SK-N-SH (cell line): ENCODE measurements around the gene PPIF. TPM values are rescaled to one million over a fixed set of nuclear protein-coding genes. Genes with fewer than 3 reads are reported as not detected.

Experiments
- CTCF ChIA-PET: fragments of 300-600, 350-600 bp; formaldehyde crosslinking; extraction: SDS; loops from one replicate; lab custom pipeline; 2021; lab: Yijun Ruan, JAX
- POLR2A ChIA-PET: fragments of 350-600 bp; sonication (Branson Sonifier 250); formaldehyde crosslinking; extraction: SDS; loops from one replicate; lab custom pipeline; 2020; ENCODE audit warnings: antibody characterized with exemption, inconsistent platforms; lab: Yijun Ruan, JAX
- DNase-seq: peaks from one replicate; pipeline ENCODE4 v3.0.0; 2012
- H2AFZ ChIP-seq: fragments of 200-600 bp; sonication (generic); 2 replicates; pipeline ENCODE4 v1.8.1; 2016; ENCODE audit warnings: antibody characterized with exemption, mild to moderate bottlenecking, low read depth
- H3F3A ChIP-seq: fragments of 200-600 bp; sonication (generic); replicated peaks from 2 replicates; pipeline ENCODE3; 2016; ENCODE audit warnings: antibody characterized with exemption, mild to moderate bottlenecking; ENCODE audit not compliant: insufficient read depth
- H3K27ac ChIP-seq, 2 experiments: fragments of 200-500 bp in 1 of 2; fragments of 200-600 bp in 1 of 2; sonication (Bioruptor generic) in 1 of 2; sonication (generic), shearing (Covaris generic) in 1 of 2; 2 replicates each; pipeline versions ENCODE4 v1.5.1 to v1.6.1; 2014 to 2016; ENCODE audit warnings: low read depth in 2 of 2, inconsistent platforms in 1 of 2, low read length in 1 of 2, mild to moderate bottlenecking in 1 of 2, mixed read lengths in 1 of 2
- H3K27me3 ChIP-seq: fragments of 200-600 bp; sonication (generic), shearing (Covaris generic); 2 replicates; pipeline ENCODE4 v1.6.1; 2016; ENCODE audit warnings: mixed run types; ENCODE audit not compliant: insufficient read depth
- H3K36me3 ChIP-seq, 2 experiments: fragments of 200-500 bp in 1 of 2; fragments of 200-600 bp in 1 of 2; sonication (Bioruptor generic) in 1 of 2; sonication (generic) in 1 of 2; replicated peaks in 1 of 2; 2 replicates each; pipeline versions ENCODE3 to v1.5.1; 2014 to 2016; ENCODE audit warnings: low read length in 1 of 2, mild to moderate bottlenecking in 1 of 2; ENCODE audit not compliant: insufficient read depth in 2 of 2, control insufficient read depth in 1 of 2
- H3K4me1 ChIP-seq, 2 experiments: fragments of 200-500 bp in 1 of 2; fragments of 200-600 bp in 1 of 2; sonication (Bioruptor generic) in 1 of 2; sonication (generic), shearing (Covaris generic) in 1 of 2; 2 replicates each; pipeline versions ENCODE4 v1.5.1 to v1.6.1; 2014 to 2016; ENCODE audit warnings: low read depth in 1 of 2, low read length in 1 of 2, mixed run types in 1 of 2; ENCODE audit not compliant: insufficient read depth in 2 of 2, control insufficient read depth in 1 of 2
- H3K4me2 ChIP-seq: fragments of 200-600 bp; sonication (generic), shearing (Covaris generic); 2 replicates; pipeline ENCODE4 v1.6.1; 2017; ENCODE audit warnings: mixed run types
- H3K4me3 ChIP-seq, 2 experiments: fragments of 200-500 bp in 1 of 2; fragments of 200-600 bp in 1 of 2; sonication (Bioruptor generic) in 1 of 2; sonication (generic), shearing (Covaris generic) in 1 of 2; 2 replicates each; pipeline versions ENCODE4 v1.5.1 to v1.8.1; 2014 to 2016; ENCODE audit warnings: low read depth in 2 of 2, inconsistent platforms in 1 of 2, low read length in 1 of 2, mild to moderate bottlenecking in 1 of 2, mixed read lengths in 1 of 2, moderate library complexity in 1 of 2
- H3K79me2 ChIP-seq: fragments of 200-600 bp; sonication (generic); 2 replicates; pipeline ENCODE4 v1.8.1; 2017; ENCODE audit warnings: mild to moderate bottlenecking; ENCODE audit not compliant: insufficient read depth
- H3K9ac ChIP-seq: fragments of 200-600 bp; sonication (generic); 2 replicates; pipeline ENCODE4 v1.6.1; 2017; ENCODE audit warnings: mixed run types
- H3K9me2 ChIP-seq: fragments of 200-600 bp; sonication (generic); 2 replicates; pipeline ENCODE4 v1.6.1; 2017; ENCODE audit warnings: mixed run types
- H3K9me3 ChIP-seq: fragments of 200-600 bp; sonication (generic); 2 replicates; pipeline ENCODE4 v1.6.1; 2017; ENCODE audit warnings: mixed run types, mild to moderate bottlenecking, moderate library complexity
- H4K20me1 ChIP-seq: fragments of 200-600 bp; sonication (generic); 2 replicates; pipeline ENCODE4 v1.6.1; 2017; ENCODE audit warnings: mild to moderate bottlenecking, mixed run types; ENCODE audit not compliant: insufficient read depth
- EZH2phosphoT487 ChIP-seq: fragments of 200-600 bp; sonication (generic); IDR thresholded peaks from 2 replicates; pipeline ENCODE4 v1.6.1; 2017; ENCODE audit warnings: low read depth, mixed run types, mild to moderate bottlenecking, antibody characterized with exemption, moderate library complexity, borderline replicate concordance
- GATA2 ChIP-seq: sonication (generic); formaldehyde crosslinking; IDR thresholded peaks from 2 replicates; pipeline ENCODE4 v1.5.0; 2020; ENCODE audit warnings: mild to moderate bottlenecking, missing genetic modification reagents
- MAX ChIP-seq: IDR thresholded peaks from 2 replicates; pipeline ENCODE4 v1.4.0; 2012; ENCODE audit warnings: low read depth
- MEF2A ChIP-seq: IDR thresholded peaks from 2 replicates; pipeline ENCODE4 v1.4.0; 2012; ENCODE audit warnings: low read depth, borderline replicate concordance
- MXI1 ChIP-seq: IDR thresholded peaks from 2 replicates; pipeline ENCODE4 v1.6.1; 2012; ENCODE audit warnings: mild to moderate bottlenecking, low read depth, low read length, improper control_type of control experiment
- NFIC ChIP-seq: IDR thresholded peaks from 2 replicates; pipeline ENCODE4 v1.4.0; 2012; ENCODE audit warnings: borderline replicate concordance
- PBX3 ChIP-seq: IDR thresholded peaks from 2 replicates; pipeline ENCODE4; 2012
- POLR2AphosphoS5 ChIP-seq: IDR thresholded peaks from 2 replicates; pipeline ENCODE4 v1.6.1; 2012; ENCODE audit warnings: low read depth, low read length
- REST ChIP-seq: IDR thresholded peaks from 2 replicates; pipeline ENCODE4 v1.6.1; 2012; ENCODE audit warnings: mild to moderate bottlenecking, low read depth, low read length, moderate library complexity
- SMC3 ChIP-seq: IDR thresholded peaks from 2 replicates; pipeline ENCODE4 v1.6.1; 2012; ENCODE audit warnings: low read depth, low read length, improper control_type of control experiment
- TAF1 ChIP-seq: IDR thresholded peaks from 2 replicates; pipeline ENCODE4 v1.6.1; 2012; ENCODE audit warnings: low read depth, mild to moderate bottlenecking, low read length, moderate library complexity, borderline replicate concordance
- TCF12 ChIP-seq: IDR thresholded peaks from 2 replicates; pipeline ENCODE4 v1.4.0; 2012
- TEAD4 ChIP-seq: IDR thresholded peaks from 2 replicates; pipeline ENCODE4 v1.4.0; 2012; ENCODE audit warnings: mild to moderate bottlenecking, borderline replicate concordance; ENCODE audit not compliant: insufficient read depth
- WGBS: methylation state at CpG from one replicate; pipeline ENCODE4 v1.1.6; 2017; ENCODE audit warnings: low lambda C conversion rate; 5-methylcytosine and 5-hydroxymethylcytosine counted together
- polyA plus RNA-seq, 3 experiments: library from polyadenylated mRNA; depleted of rRNA; stranded (reverse); fragments of >200 nt; gene quantifications; 2 replicates each; pipeline ENCODE4 v1.2.3, GENCODE V29; 2012

Gene PPIF
- polyA plus RNA-seq, 1 of the 3 experiments (the other 2 are of a cell fraction): 85.9 TPM

GRCh38 chr10:79323602-79324001 lies 23.7 kb upstream of the PPIF start:
- H3K9ac ChIP-seq: no peak overlapping the region; the same call in 1 of the 2 replicates
- no peak for DNase-seq
- H2AFZ ChIP-seq: peak overlapping the region; percentile 74; the same call in 1 of the 2 replicates
- no peaks in the 10 kb centered on the region for H3K9me3 ChIP-seq
- POLR2A ChIA-PET: no interaction called here
- H3K4me2 ChIP-seq: no peak overlapping the region
- peaks cover 18 to 24% of the 10 kb centered on the region in 2 experiments; a peak in 3 of 4 replicates for H3K4me1 ChIP-seq
- no peaks in the 10 kb centered on the region for H3K27me3 ChIP-seq
- H3K9me2 ChIP-seq: no peaks in the 10 kb centered on the region
- peaks cover 18% of the 10 kb centered on the region for H3F3A ChIP-seq
- no peaks in the 10 kb centered on the region for H4K20me1 ChIP-seq
- H3K79me2 ChIP-seq: no peaks in the 10 kb centered on the region
- peak overlapping the region in 1 of 2 experiments; percentile 68; a peak in 2 of 4 replicates for H3K27ac ChIP-seq
- H3K4me3 ChIP-seq: no peak overlapping the region
- CTCF ChIA-PET: interaction anchor here (1.5 kb wide), 2 partner anchors 24 to 164 kb away, joined by 4 to 5 read pairs; no protein-coding TSS in a partner anchor
- 100% methylated on average over 1 of the region's 1 CpG for WGBS
- no peaks in the 10 kb centered on the region for H3K36me3 ChIP-seq
- TF ChIP-seq EZH2phosphoT487 (no peak), GATA2 (CRISPR knock-in tag) (no peak), MEF2A (no peak), SMC3 (no peak), MAX (no peak), REST (no peak), MXI1 (no peak), NFIC (no peak), PBX3 (no peak), TEAD4 (no peak), TAF1 (no peak), TCF12 (no peak), POLR2AphosphoS5 (no peak)
